PC-9 (cell line): ENCODE results near the gene PLD2.
"Not testable (repeated sequence)": the region's sequence is repeated elsewhere in the genome, so short reads cannot be mapped to it uniquely, and the experiment has no call there.

Source experiments
- EZH2 ChIP-seq: fragments of 200-600 bp; sonication (generic); IDR thresholded peaks from 2 replicates; pipeline ENCODE4 v1.8.0; 2017; ENCODE audit warnings: antibody characterized with exemption, low read depth
- TF ChIP-seq, protein P1 (sequence below): fragments of 200-600 bp; sonication (generic); conservative IDR thresholded peaks from 2 replicates; pipeline ENCODE4 v1.6.1; 2017; ENCODE audit warnings: mixed run types, antibody characterized with exemption, mild to moderate bottlenecking, moderate library complexity

DNA sequence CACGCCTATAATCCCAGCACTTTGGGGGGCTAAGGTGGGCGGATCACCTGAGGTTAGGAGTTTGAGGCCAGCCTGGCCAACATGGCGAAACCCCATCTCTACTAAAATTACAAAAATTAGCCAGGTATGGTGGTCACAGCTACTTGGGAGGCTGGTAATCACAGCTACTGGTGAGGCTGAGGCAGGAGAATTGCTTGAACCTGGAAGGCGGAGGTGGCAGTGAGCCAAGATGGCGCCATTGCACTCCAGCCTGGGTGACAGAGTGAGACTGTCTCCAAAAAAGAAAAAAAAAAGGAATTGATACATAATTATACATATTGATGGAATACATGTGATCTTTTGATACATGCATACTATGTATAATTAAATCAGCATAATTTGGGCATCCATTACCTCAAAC, 60.6 kb downstream of the PLD2 start:
- TF ChIP-seq, protein P1, sequence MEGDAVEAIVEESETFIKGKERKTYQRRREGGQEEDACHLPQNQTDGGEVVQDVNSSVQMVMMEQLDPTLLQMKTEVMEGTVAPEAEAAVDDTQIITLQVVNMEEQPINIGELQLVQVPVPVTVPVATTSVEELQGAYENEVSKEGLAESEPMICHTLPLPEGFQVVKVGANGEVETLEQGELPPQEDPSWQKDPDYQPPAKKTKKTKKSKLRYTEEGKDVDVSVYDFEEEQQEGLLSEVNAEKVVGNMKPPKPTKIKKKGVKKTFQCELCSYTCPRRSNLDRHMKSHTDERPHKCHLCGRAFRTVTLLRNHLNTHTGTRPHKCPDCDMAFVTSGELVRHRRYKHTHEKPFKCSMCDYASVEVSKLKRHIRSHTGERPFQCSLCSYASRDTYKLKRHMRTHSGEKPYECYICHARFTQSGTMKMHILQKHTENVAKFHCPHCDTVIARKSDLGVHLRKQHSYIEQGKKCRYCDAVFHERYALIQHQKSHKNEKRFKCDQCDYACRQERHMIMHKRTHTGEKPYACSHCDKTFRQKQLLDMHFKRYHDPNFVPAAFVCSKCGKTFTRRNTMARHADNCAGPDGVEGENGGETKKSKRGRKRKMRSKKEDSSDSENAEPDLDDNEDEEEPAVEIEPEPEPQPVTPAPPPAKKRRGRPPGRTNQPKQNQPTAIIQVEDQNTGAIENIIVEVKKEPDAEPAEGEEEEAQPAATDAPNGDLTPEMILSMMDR = not testable (repeated sequence)
- TF ChIP-seq EZH2 = not testable (repeated sequence)
